Activated CD4-positive, alpha-beta T cell treated with anti-CD3 and anti-CD28 coated beads, Interleukin-2, amount 10 ng/mL, durations not matched to agents 24 days and 14 days (primary cell): ENCODE measurements around the gene DAB2IP. TPM values are rescaled to one million over a fixed set of nuclear protein-coding genes. Genes with fewer than 3 reads are reported as not detected.

Experiments used
- DNase-seq: peaks from one replicate; pipeline ENCODE4 v3.0.0; 2022
- H3K27ac Mint-ChIP-seq: one replicate; pipeline ENCODE4 v1.8.0; 2022; ENCODE audit warnings: mild to moderate bottlenecking, mixed read lengths
- H3K27me3 Mint-ChIP-seq: one replicate; pipeline ENCODE4 v1.8.0; 2022; ENCODE audit warnings: mixed read lengths
- H3K36me3 Mint-ChIP-seq: one replicate; pipeline ENCODE4 v1.8.0; 2022; ENCODE audit warnings: low read depth, mild to moderate bottlenecking, mixed read lengths
- H3K4me1 Mint-ChIP-seq: one replicate; pipeline ENCODE4 v1.8.0; 2021; ENCODE audit warnings: mixed read lengths
- H3K4me3 Mint-ChIP-seq: one replicate; pipeline ENCODE4 v1.8.0; 2022; ENCODE audit warnings: mild to moderate bottlenecking, moderate library complexity, mixed read lengths
- H3K9me3 Mint-ChIP-seq: one replicate; pipeline ENCODE4 v1.8.0; 2021; ENCODE audit warnings: mixed read lengths
- intact Hi-C: fragments of 100-400 bp; cut with micrococcal nuclease; formaldehyde crosslinking; loops from one replicate; pipeline ENCODE4 v1.15.1; 2023
- total RNA-seq: library from RNA; stranded (reverse); gene quantifications from 2 replicates; pipeline ENCODE4 v1.2.3, GENCODE V29; 2022

Gene DAB2IP
- not detected in 2 replicates for total RNA-seq

GRCh38 chr9:121651295-121652020, at the start of gene DAB2IP:
Gene DAB2IP (plus strand): TSS chr9:121651634. CDS start chr9:121651776, 142 bp downstream.
- DNase-seq, result no peak
- peaks cover 3% of the 10 kb centered on the region for H3K4me1 Mint-ChIP-seq
- H3K27me3 Mint-ChIP-seq, result peaks cover 58% of the 10 kb centered on the region

GRCh38 chr9:121603028-121603427, 48.4 kb upstream of the DAB2IP start:
- Mint-ChIP-seq H3K4me3 (no peak overlapping the region), H3K36me3 (no peaks in the 10 kb centered on the region), H3K27me3 (peaks cover 32% of the 10 kb centered on the region), H3K9me3 (no peaks in the 10 kb centered on the region), H3K4me1 (peaks cover 6% of the 10 kb centered on the region), H3K27ac (no peak overlapping the region)
- DNase-seq, result no peak
- intact Hi-C loops, result no loop called here

More at GRCh38 chr9:121651295-121652020, at the start of gene DAB2IP:
- H3K9me3 Mint-ChIP-seq, result no peaks in the 10 kb centered on the region
- intact Hi-C loops, result no loop called here
- H3K4me3 Mint-ChIP-seq, result peak within 1 kb of the TSS; percentile 43
- no peaks in the 10 kb centered on the region for H3K36me3 Mint-ChIP-seq
- H3K27ac Mint-ChIP-seq, result peak within 1 kb of the TSS; percentile 37

GRCh38 chr9:121604242-121604641, 47.2 kb upstream of the DAB2IP start:
- intact Hi-C loops, result no loop called here
- no peak for DNase-seq
- Mint-ChIP-seq H3K27ac (no peak overlapping the region), H3K27me3 (peaks cover 30% of the 10 kb centered on the region), H3K36me3 (no peaks in the 10 kb centered on the region), H3K9me3 (no peaks in the 10 kb centered on the region), H3K4me3 (no peak overlapping the region), H3K4me1 (peaks cover 6% of the 10 kb centered on the region)

- H3K9me3 Mint-ChIP-seq, result no peaks in the 10 kb centered on the region
These were observed 46.8 kb upstream of the DAB2IP start for GRCh38 chr9:121604654-121605053.

GRCh38 chr9:121607434-121608167, 43.8 kb upstream of the DAB2IP start:
- Mint-ChIP-seq H3K4me1 (peaks cover 5% of the 10 kb centered on the region), H3K27ac (no peak overlapping the region), H3K27me3 (peaks cover 20% of the 10 kb centered on the region), H3K9me3 (no peaks in the 10 kb centered on the region), H3K36me3 (no peaks in the 10 kb centered on the region), H3K4me3 (no peak overlapping the region)
- DNase-seq, result no peak
- intact Hi-C loops, result no loop called here

More at GRCh38 chr9:121604654-121605053, 46.8 kb upstream of the DAB2IP start:
- Mint-ChIP-seq H3K27ac (no peak overlapping the region), H3K36me3 (no peaks in the 10 kb centered on the region), H3K4me3 (no peak overlapping the region), H3K27me3 (peaks cover 32% of the 10 kb centered on the region), H3K4me1 (peaks cover 6% of the 10 kb centered on the region)
- no peak for DNase-seq
- intact Hi-C loops, result no loop called here

GRCh38 chr9:121608168-121608853, 43.1 kb upstream of the DAB2IP start:
- no peak overlapping the region for H3K27ac Mint-ChIP-seq
- intact Hi-C loops, result no loop called here
- H3K9me3 Mint-ChIP-seq, result no peaks in the 10 kb centered on the region
- H3K27me3 Mint-ChIP-seq, result peaks cover 24% of the 10 kb centered on the region
- H3K4me1 Mint-ChIP-seq, result peaks cover 7% of the 10 kb centered on the region
- no peak overlapping the region for H3K4me3 Mint-ChIP-seq
- no peaks in the 10 kb centered on the region for H3K36me3 Mint-ChIP-seq
- no peak for DNase-seq

GRCh38 chr9:121609822-121610637, 41.4 kb upstream of the DAB2IP start:
- peaks cover 8% of the 10 kb centered on the region for H3K4me1 Mint-ChIP-seq
- no peaks in the 10 kb centered on the region for H3K36me3 Mint-ChIP-seq
- H3K27me3 Mint-ChIP-seq, result peaks cover 31% of the 10 kb centered on the region
- H3K4me3 Mint-ChIP-seq, result no peak overlapping the region
- no peak overlapping the region for H3K27ac Mint-ChIP-seq
- intact Hi-C loops, result no loop called here
- no peaks in the 10 kb centered on the region for H3K9me3 Mint-ChIP-seq
- no peak for DNase-seq

GRCh38 chr9:121610638-121610953, 40.8 kb upstream of the DAB2IP start:
- H3K4me1 Mint-ChIP-seq, result peaks cover 8% of the 10 kb centered on the region
- no peaks in the 10 kb centered on the region for H3K9me3 Mint-ChIP-seq
- H3K27ac Mint-ChIP-seq, result no peak overlapping the region
- no peak overlapping the region for H3K4me3 Mint-ChIP-seq
- no peaks in the 10 kb centered on the region for H3K36me3 Mint-ChIP-seq
- intact Hi-C loops, result no loop called here
- no peak for DNase-seq
- H3K27me3 Mint-ChIP-seq, result peaks cover 33% of the 10 kb centered on the region

GRCh38 chr9:121612511-121612998, 38.9 kb upstream of the DAB2IP start:
- Mint-ChIP-seq H3K4me1 (peaks cover 7% of the 10 kb centered on the region), H3K4me3 (no peak overlapping the region), H3K27ac (no peak overlapping the region), H3K9me3 (no peaks in the 10 kb centered on the region), H3K27me3 (peaks cover 30% of the 10 kb centered on the region), H3K36me3 (no peaks in the 10 kb centered on the region)
- intact Hi-C loops, result no loop called here
- no peak for DNase-seq

GRCh38 chr9:121613009-121613752, 38.3 kb upstream of the DAB2IP start:
- intact Hi-C loops, result no loop called here
- Mint-ChIP-seq H3K27me3 (peaks cover 28% of the 10 kb centered on the region), H3K27ac (peak overlapping the region; percentile 47), H3K9me3 (no peaks in the 10 kb centered on the region), H3K4me1 (peaks cover 7% of the 10 kb centered on the region), H3K36me3 (no peaks in the 10 kb centered on the region), H3K4me3 (no peak overlapping the region)
- no peak for DNase-seq

- no peaks in the 10 kb centered on the region for H3K9me3 Mint-ChIP-seq
These were observed 35.2 kb upstream of the DAB2IP start for GRCh38 chr9:121616123-121616755.

GRCh38 chr9:121618504-121618903, 32.9 kb upstream of the DAB2IP start:
- Mint-ChIP-seq H3K27me3 (peaks cover 14% of the 10 kb centered on the region), H3K9me3 (no peaks in the 10 kb centered on the region), H3K4me1 (peaks cover 3% of the 10 kb centered on the region), H3K4me3 (no peak overlapping the region), H3K27ac (no peak overlapping the region), H3K36me3 (no peaks in the 10 kb centered on the region)
- DNase-seq, result no peak
- intact Hi-C loops, result no loop called here

More at GRCh38 chr9:121616123-121616755, 35.2 kb upstream of the DAB2IP start:
- no peak for DNase-seq
- intact Hi-C loops, result no loop called here
- peaks cover 10% of the 10 kb centered on the region for H3K4me1 Mint-ChIP-seq
- no peak overlapping the region for H3K4me3 Mint-ChIP-seq
- no peak overlapping the region for H3K27ac Mint-ChIP-seq
- peaks cover 27% of the 10 kb centered on the region for H3K27me3 Mint-ChIP-seq
- H3K36me3 Mint-ChIP-seq, result no peaks in the 10 kb centered on the region
